Measurements from ENCODE around the gene MYO3B. TPM values are rescaled to one million over a fixed set of nuclear protein-coding genes. Genes with fewer than 3 reads are reported as not detected.

The MYO3B gene
- total RNA-seq, 1 experiment from 2014 or later: 0.63 TPM

GRCh38 chr2:170360546-170361089 lies 182.7 kb downstream of the MYO3B start:
- no peak overlapping the region for H3K56ac ChIP-seq (ENCODE audit: insufficient read length, low read depth, low read length)
- no peak overlapping the region for H4K91ac ChIP-seq (ENCODE audit: insufficient read length, low read depth, low read length)
- no peak overlapping the region for H4K5ac ChIP-seq (ENCODE audit: insufficient read length, low read depth, low read length)
- H3K9me3 ChIP-seq (ENCODE audit: control insufficient read depth, low read depth, low read length): no peaks in the 10 kb centered on the region
- Mint-ChIP-seq H3K27ac (peak overlapping the region in 1 of 3 experiments; percentile 75; a peak in 1 of 7 replicates), H3K9me3 (no peaks in the 10 kb centered on the region), H3K36me3 (ENCODE audit: insufficient read depth in 1 of 3, low read depth in 3 of 3) (no peaks in the 10 kb centered on the region), H3K4me3 (no peak overlapping the region), H3K27me3 (ENCODE audit: low read depth) (no peaks in the 10 kb centered on the region; the same call in 1 of the 2 replicates), H3K4me1 (peaks cover 38 to 45% of the 10 kb centered on the region in 2 experiments)
- H3K23me2 ChIP-seq (ENCODE audit: insufficient read length, low read depth, low read length, poor library complexity, severe bottlenecking): no peaks in the 10 kb centered on the region
- no CpG with 5 or more reads among the region's 3 CpGs for WGBS (ENCODE audit: extremely low coverage, insufficient read length, low lambda C conversion rate)
- no peak for TF ChIP-seq CTCF (conservative IDR thresholded peaks at IDR 0.05)
- no peak for DNase-seq
- no peak overlapping the region for H2BK5ac ChIP-seq (ENCODE audit: insufficient read length, low read length)
- no peaks in the 10 kb centered on the region; the same call in 1 of the 2 replicates for H3K27me3 ChIP-seq (ENCODE audit: insufficient read depth, low read length)
- no peak overlapping the region for H3K23ac ChIP-seq (ENCODE audit: insufficient read length, low read depth, low read length)
- H2BK12ac ChIP-seq (ENCODE audit: insufficient read length, low read depth, low read length): no peak overlapping the region
- no peak overlapping the region for H2BK20ac ChIP-seq (ENCODE audit: low read depth, low read length, poor library complexity, severe bottlenecking)
- no peaks in the 10 kb centered on the region for H3K79me2 ChIP-seq (ENCODE audit: insufficient read depth, low read length)
- no peak overlapping the region for H3K9ac ChIP-seq (ENCODE audit: extremely low read depth, insufficient read length, low read length)
- H3K27ac ChIP-seq (ENCODE audit: insufficient read length, low read depth, low read length): no peak overlapping the region
- H2BK120ac ChIP-seq (ENCODE audit: low read depth, low read length, poor library complexity, severe bottlenecking): no peak overlapping the region
- no peak overlapping the region for H3K18ac ChIP-seq (ENCODE audit: insufficient read length, low read depth, low read length)
- H2AFZ ChIP-seq (ENCODE audit: low read length): no peak overlapping the region
- peaks cover 5% of the 10 kb centered on the region; the same call in 1 of the 2 replicates for H3K4me1 ChIP-seq (ENCODE audit: insufficient read depth, low read length)
- no peaks in the 10 kb centered on the region for H4K20me1 ChIP-seq (ENCODE audit: control insufficient read depth, insufficient read depth, insufficient read length)
- H3K4me2 ChIP-seq (ENCODE audit: insufficient read depth, insufficient read length, low read length): no peak overlapping the region
- no peak overlapping the region for H3K14ac ChIP-seq (ENCODE audit: insufficient read depth, low read length)
- no peak overlapping the region for H4K8ac ChIP-seq (replicated peaks; ENCODE audit: insufficient read length, low read depth, low read length)
- H3T11ph ChIP-seq (ENCODE audit: low read length): no peak overlapping the region
- no peak overlapping the region for H2BK15ac ChIP-seq (ENCODE audit: low read depth, low read length)
- no peak overlapping the region for H3K4ac ChIP-seq (ENCODE audit: low read depth, low read length)
- H3K79me1 ChIP-seq (ENCODE audit: insufficient read depth, low read depth, low read length, poor library complexity, severe bottlenecking): no peaks in the 10 kb centered on the region
- no peak overlapping the region for H2AK5ac ChIP-seq (ENCODE audit: insufficient read length, low read length)

Data from H9 (cell line).